AG09319 (cell line): ENCODE measurements around the gene TK1.

Experiments
- DNase-seq: peaks from one replicate; pipeline ENCODE4 v3.0.0-alpha.2; 2010; ENCODE audit warnings: low read depth; ENCODE audit errors: extremely low read depth
- TF ChIP-seq, protein P1 (sequence below): IDR thresholded peaks from 2 replicates; pipeline ENCODE4 v1.5.1; 2011; ENCODE audit warnings: low read depth, mild to moderate bottlenecking, inconsistent platforms, low read length, moderate library complexity

TK1 gene

DNA sequence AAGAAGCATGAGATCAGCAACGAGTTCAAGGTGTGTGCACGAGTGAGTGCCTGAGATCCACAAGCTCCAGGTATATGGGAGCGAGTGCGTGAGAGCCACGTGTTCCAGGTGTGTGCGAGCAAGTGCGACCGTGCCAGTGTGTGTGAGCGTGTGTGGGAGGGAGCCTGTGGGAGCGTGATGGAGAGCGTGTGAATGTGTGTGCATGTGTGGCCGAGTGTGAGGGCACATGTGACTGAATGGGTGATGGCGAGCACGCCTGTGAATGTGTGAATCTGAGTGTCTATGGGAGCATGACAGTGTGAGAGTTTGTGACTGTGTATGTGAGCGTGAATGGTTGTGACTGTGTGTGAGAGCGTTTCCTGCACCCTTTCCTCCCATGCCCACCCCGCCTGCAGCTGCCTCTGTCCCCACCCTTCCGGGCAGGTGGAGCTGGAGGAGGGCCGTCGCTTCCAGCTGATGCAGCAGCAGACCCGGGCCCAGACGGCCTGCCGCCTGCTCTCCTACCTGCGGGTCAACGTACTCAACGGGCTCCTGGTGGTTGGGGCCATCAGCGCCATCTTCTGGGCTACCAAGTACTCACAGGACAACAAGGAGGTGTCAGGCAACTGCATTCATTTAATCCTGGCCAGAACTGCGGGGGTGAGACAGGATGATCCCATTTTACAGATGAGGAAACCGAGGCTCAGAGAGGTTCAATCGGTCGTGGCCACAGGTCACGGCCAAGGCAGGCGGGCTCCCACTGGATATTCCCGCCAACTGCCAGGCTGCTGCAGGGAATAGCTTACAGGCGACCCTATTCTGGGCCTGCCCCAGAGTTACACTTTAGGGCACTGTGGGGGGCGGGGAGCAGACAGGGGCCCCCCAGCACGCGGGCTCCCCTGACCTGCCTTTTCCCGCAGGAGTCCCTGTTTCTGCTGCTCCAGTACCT, 52.6 kb downstream of the TK1 start:
- TF ChIP-seq, protein P1, sequence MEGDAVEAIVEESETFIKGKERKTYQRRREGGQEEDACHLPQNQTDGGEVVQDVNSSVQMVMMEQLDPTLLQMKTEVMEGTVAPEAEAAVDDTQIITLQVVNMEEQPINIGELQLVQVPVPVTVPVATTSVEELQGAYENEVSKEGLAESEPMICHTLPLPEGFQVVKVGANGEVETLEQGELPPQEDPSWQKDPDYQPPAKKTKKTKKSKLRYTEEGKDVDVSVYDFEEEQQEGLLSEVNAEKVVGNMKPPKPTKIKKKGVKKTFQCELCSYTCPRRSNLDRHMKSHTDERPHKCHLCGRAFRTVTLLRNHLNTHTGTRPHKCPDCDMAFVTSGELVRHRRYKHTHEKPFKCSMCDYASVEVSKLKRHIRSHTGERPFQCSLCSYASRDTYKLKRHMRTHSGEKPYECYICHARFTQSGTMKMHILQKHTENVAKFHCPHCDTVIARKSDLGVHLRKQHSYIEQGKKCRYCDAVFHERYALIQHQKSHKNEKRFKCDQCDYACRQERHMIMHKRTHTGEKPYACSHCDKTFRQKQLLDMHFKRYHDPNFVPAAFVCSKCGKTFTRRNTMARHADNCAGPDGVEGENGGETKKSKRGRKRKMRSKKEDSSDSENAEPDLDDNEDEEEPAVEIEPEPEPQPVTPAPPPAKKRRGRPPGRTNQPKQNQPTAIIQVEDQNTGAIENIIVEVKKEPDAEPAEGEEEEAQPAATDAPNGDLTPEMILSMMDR: peak; percentile 34
- no peak for DNase-seq

DNA sequence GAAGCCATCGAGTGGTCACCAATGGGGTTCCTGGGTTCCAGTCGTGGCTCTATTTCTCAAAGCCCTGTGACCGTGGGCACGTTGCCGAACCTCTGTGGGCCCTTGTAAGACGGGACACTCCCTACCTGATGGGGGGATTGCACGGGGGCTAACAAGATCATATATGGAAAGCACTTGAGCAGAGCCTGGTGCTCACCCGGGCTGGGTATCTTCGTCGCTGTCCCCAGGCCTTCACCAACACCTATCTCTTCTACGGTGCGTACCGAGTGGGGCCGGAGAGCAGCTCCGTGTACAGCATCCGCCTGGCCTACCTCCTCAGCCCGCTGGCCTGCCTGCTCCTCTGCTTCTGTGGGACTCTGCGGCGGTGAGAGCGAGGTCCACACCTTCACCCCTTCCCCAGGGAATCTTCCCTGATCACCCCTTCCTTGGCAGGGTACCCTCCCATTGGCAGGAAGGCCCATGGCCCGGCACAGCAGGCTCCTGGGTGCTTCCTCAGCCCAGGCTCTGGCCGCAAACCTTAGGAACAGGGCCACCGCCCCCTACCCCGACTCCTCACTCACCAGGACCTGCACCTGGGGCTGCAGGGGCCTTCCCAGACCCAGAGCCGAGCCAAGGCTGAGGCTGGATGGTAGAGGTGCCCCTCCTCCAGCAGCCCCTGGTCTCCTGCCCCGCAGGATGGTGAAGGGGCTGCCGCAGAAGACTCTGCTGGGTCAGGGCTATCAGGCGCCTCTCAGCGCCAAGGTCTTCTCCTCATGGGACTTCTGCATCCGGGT, 53.5 kb downstream of the TK1 start:
- no peak for DNase-seq
- TF ChIP-seq, protein P1: no peak

DNA sequence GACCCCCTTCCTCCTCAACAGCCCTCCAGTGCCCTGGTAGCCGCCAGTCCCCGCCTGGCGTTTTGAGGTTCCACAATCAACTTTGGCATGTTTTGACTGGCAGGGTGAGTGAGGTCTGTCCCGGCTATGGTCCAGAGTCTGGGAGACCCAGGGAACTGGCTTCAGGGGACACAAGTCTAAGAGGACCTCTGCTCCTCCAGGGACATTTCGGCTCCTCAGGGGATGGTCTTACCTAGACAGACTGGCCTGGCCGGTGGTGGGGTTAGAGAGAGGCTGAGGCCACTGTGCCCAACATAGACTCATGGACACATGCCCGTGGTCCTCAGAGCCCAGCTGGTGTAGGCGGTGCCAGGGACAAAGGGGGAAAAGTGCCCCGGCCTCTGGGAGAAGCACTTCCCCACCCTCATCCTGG, 54.1 kb downstream of the TK1 start:
- no peak for DNase-seq
- TF ChIP-seq, protein P1: no peak

DNA sequence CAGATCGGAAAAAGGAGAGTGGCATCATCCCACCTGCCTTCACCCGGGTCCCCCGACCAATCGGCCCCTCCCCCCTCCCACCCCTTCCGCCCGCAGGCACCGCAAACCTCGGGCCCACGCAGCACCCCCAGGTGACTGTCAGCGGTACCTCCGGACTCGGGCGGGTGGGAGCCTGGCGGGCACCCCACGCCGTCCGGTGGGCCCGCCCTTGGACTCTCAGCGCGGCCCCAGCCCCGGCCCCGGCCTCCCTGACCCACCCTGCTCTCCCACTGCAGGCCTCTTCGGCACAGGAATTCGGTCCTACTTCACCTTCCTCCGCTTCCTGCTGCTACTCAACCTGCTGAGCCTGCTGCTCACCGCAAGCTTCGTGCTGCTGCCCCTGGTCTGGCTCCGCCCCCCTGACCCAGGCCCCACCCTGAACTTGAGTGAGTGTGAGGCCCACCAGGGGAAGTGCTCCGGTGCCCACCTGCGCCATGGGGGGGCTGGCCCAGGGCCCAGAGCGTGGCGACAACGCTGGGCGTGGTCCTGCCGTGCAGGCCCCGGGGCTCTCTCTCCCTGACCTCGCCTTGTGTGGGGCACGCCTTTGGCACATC, 54.7 kb downstream of the TK1 start:
- DNase-seq: no peak
- TF ChIP-seq, protein P1: no peak

DNA sequence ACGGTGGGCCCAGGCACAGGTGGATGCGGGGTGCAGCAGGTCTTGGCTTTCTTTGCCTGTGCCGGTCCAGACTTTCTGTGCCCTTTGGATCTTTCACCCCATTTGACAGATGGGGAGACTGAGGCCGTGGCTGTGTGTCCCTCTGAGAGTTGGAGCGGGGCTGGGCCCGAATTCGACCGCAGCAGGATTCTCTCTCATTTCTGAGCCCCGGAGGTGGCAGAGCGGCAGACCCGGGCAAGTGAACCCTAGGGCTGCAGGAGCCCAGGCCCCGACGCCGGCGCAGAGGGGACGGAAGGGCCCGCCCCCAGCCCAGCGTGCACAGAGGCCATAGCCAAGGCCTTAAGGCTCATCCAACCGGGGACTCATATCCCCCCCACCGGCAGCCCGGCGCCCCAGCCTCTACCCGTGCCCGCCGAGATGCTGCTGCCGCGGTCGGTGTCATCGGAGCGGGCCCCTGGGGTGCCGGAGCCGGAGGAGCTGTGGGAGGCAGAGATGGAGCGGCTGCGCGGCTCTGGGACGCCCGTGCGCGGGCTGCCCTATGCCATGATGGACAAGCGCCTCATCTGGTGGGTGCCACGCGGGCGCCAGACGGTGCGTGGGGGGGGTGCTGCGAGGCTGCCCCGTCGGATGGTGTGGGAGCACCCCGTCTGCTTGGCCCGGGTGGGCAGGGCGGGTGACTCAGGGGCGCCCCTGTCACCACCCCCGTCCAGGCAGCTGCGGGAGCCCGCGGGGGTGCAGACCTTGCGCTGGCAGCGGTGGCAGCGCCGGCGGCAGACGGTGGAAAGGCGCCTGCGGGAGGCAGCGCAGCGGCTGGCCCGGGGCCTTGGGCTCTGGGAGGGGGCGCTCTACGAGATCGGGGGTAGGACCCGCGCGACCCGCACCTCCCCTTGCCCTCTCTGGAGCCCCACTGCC, 55.4 kb downstream of the TK1 start:
- DNase-seq: no peak

DNA sequence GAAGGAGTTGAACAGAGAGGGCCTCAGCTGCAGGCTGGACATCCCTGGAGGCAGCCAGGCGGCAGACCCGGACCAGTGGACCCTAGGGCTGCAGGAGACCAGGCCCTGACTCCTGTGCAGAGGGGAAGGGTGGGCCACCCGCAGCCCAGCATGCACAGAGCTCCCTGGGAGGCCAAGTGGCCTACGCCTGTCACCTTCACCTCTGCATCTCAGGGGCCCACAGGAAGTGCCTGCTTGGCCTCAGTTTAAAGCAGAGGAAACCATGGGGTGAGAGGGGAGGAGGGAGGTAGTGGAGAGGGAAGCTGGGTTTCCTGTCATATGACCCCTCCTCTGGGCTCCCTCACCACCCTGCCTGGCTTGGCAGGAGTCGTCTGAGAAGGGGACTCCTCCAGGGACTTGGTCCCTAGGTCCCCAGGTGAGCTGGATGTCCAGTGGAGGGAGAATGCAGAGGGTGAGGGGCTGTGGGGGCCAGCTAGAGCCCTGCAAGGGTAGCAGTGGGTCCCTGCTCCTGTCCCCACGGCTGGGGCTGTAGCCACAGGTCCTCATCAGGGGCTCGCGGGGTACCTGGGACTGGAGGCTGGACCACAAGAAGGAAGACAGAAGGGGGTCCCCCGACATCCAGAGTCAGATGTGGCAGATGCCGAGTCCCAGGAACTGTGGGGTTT, 56.3 kb downstream of the TK1 start, which contains the start of gene TMC8:
Gene TMC8, plus strand, starts transcription at position 335 of the 665 bp plus-strand sequence. CDS start 818 bp downstream, outside the sequence.
- TF ChIP-seq, protein P1: no peak
- no peak for DNase-seq

More for the DNA sequence above, 55.4 kb downstream of the TK1 start:
- TF ChIP-seq, protein P1: no peak
